B cell (primary cell): ENCODE measurements around the gene RLBP1. TPM values are rescaled to one million over a fixed set of nuclear protein-coding genes. Genes with fewer than 3 reads are reported as not detected.

Experiments
- ATAC-seq: fragments of 200-7000 bp; cut with Tn5 transposase; one replicate; pipeline ENCODE4 v1.10.0; 2021; ENCODE audit warnings: low read depth, mild to moderate bottlenecking, moderate number of reproducible peaks, moderate library complexity
- CTCF ChIA-PET: fragments of 350-600 bp; sonication (Branson Sonifier 250); formaldehyde crosslinking; loops from one replicate; lab custom pipeline; 2021; ENCODE audit warnings: antibody characterized with exemption, inconsistent platforms; lab: Charles Lee
- POLR2A ChIA-PET: fragments of 350-600 bp; sonication (Branson Sonifier 250); formaldehyde crosslinking; loops from one replicate; lab custom pipeline; 2021; ENCODE audit warnings: antibody characterized with exemption; lab: Charles Lee
- DNase-seq: peaks from one replicate; pipeline ENCODE4 v3.0.0; 2013
- H2AFZ ChIP-seq: 2 replicates; pipeline ENCODE4 v1.6.1; 2012; ENCODE audit warnings: mild to moderate bottlenecking, low read depth, low read length; ENCODE audit not compliant: insufficient read depth, poor library complexity, severe bottlenecking
- H3K27ac ChIP-seq, 2 donors: 1 replicate in 1 of 2; 2 replicates in 1 of 2; pipeline ENCODE4 v1.5.1; 2012 to 2013; ENCODE audit warnings: low read length in 2 of 2, mild to moderate bottlenecking in 2 of 2, moderate library complexity in 1 of 2
- H3K27me3 ChIP-seq, 4 experiments: fragments of 200-600 bp in 1 of 4; sonication (generic) in 1 of 4; replicated peaks in 1 of 4; 1 replicate in 2 of 4; 2 replicates in 2 of 4; pipeline versions ENCODE4 v1.6.1 to v1.7.0; 2013 to 2016; ENCODE audit warnings: low read length in 3 of 4, mild to moderate bottlenecking in 2 of 4, mixed read lengths in 1 of 4, moderate library complexity in 1 of 4; ENCODE audit not compliant: insufficient read depth in 4 of 4, control insufficient read depth in 3 of 4; ENCODE audit errors: control extremely low read depth in 1 of 4
- H3K36me3 ChIP-seq, 2 experiments: replicated peaks in 1 of 2; 1 replicate in 1 of 2; 2 replicates in 1 of 2; pipeline versions ENCODE4 v1.6.1 to v1.7.1; 2013; ENCODE audit warnings: low read length in 1 of 2; ENCODE audit not compliant: insufficient read depth in 2 of 2, control insufficient read depth in 1 of 2; ENCODE audit errors: control extremely low read depth in 1 of 2, extremely low read depth in 1 of 2
- H3K4me1 ChIP-seq, 2 donors: fragments of 200-600 bp in 1 of 2; sonication (generic) in 1 of 2; 1 replicate in 1 of 2; 2 replicates in 1 of 2; pipeline versions ENCODE4 v1.5.1 to v1.6.1; 2013 to 2017; ENCODE audit warnings: low read length in 2 of 2; ENCODE audit not compliant: control insufficient read depth in 2 of 2, insufficient read depth in 2 of 2
- H3K4me2 ChIP-seq: replicated peaks from 2 replicates; pipeline ENCODE3; 2012; ENCODE audit warnings: mild to moderate bottlenecking, low read depth, low read length; ENCODE audit not compliant: poor library complexity, severe bottlenecking
- H3K4me3 ChIP-seq, 5 experiments: fragments of 200-600 bp in 1 of 5; sonication (generic) in 1 of 5; 1 replicate in 3 of 5; 2 replicates in 2 of 5; pipeline versions ENCODE4 v1.5.1 to v1.7.0; 2011 to 2016; ENCODE audit warnings: low read length in 4 of 5, mild to moderate bottlenecking in 4 of 5, low read depth in 2 of 5, control low read depth in 1 of 5, moderate library complexity in 1 of 5; ENCODE audit not compliant: insufficient read depth in 1 of 5; ENCODE audit errors: control extremely low read depth in 1 of 5, extremely low read depth in 1 of 5
- H3K79me2 ChIP-seq: fragments of 200-600 bp; sonication (generic); one replicate; pipeline ENCODE4 v1.6.0; 2016; ENCODE audit warnings: low read length; ENCODE audit not compliant: control insufficient read depth, insufficient read depth
- H3K9ac ChIP-seq: fragments of 200-600 bp; sonication (generic); 2 replicates; pipeline ENCODE4 v1.6.1; 2017; ENCODE audit warnings: mild to moderate bottlenecking, low read length, moderate library complexity
- H3K9me3 ChIP-seq, 3 donors: one replicate each; pipeline versions ENCODE4 v1.6.1 to v1.7.1; 2013; ENCODE audit warnings: low read length in 2 of 3; ENCODE audit not compliant: control insufficient read depth in 2 of 3, insufficient read depth in 1 of 3; ENCODE audit errors: control extremely low read depth in 1 of 3
- H4K20me1 ChIP-seq: 2 replicates; pipeline ENCODE4 v1.6.0; 2012; ENCODE audit warnings: mild to moderate bottlenecking, low read length; ENCODE audit not compliant: insufficient read depth, control insufficient read depth, poor library complexity, severe bottlenecking
- H3K27ac Mint-ChIP-seq: one replicate; pipeline ENCODE4 v1.8.0; 2021; ENCODE audit warnings: mixed read lengths
- H3K27me3 Mint-ChIP-seq: one replicate; pipeline ENCODE4 v1.8.0; 2021; ENCODE audit warnings: mixed read lengths
- H3K4me1 Mint-ChIP-seq: one replicate; pipeline ENCODE4 v1.8.0; 2021; ENCODE audit warnings: mixed read lengths
- H3K4me3 Mint-ChIP-seq: one replicate; pipeline ENCODE4 v1.8.0; 2021; ENCODE audit warnings: mixed read lengths
- H3K9me3 Mint-ChIP-seq: one replicate; pipeline ENCODE4 v1.8.0; 2022; ENCODE audit warnings: mixed read lengths; ENCODE audit not compliant: insufficient read depth
- CTCF ChIP-seq: fragments of 200-600 bp; IDR thresholded peaks from one replicate; pipeline ENCODE4 v1.8.0; 2022; ENCODE audit warnings: antibody characterized with exemption, mild to moderate bottlenecking
- EZH2 ChIP-seq: IDR thresholded peaks from 2 replicates; pipeline ENCODE4 v1.6.1; 2012; ENCODE audit warnings: borderline replicate concordance, low read depth, mild to moderate bottlenecking, moderate library complexity, low read length; ENCODE audit not compliant: insufficient read depth, poor library complexity, severe bottlenecking
- WGBS: methylation state at CpG from one replicate; pipeline ENCODE4 v1.1.5; 2013; ENCODE audit warnings: missing lambda C conversion rate; ENCODE audit not compliant: insufficient coverage; 5-methylcytosine and 5-hydroxymethylcytosine counted together
- intact Hi-C: fragments of 100-400 bp; cut with micrococcal nuclease; formaldehyde crosslinking; loops from one replicate; pipeline ENCODE4 v1.10.0; 2022
- polyA plus RNA-seq: library from polyadenylated mRNA; depleted of rRNA; stranded (reverse); fragments of >200 nt; gene quantifications from 2 replicates; pipeline ENCODE4 v1.2.3, GENCODE V29; 2012
- total RNA-seq, 2 donors: library from RNA; stranded (reverse); fragments of 120-200 nt in 1 of 2; gene quantifications; 1 replicate in 1 of 2; 2 replicates in 1 of 2; pipeline versions ENCODE4 v1.2.3 to v1.2.4, GENCODE V29; 2013 to 2022

Gene RLBP1
- total and polyA plus RNA-seq, 2 donors (not counting 1 experiment from before 2014, with no cell fraction given), result not detected

GRCh38 chr15:89174476-89174875, 46.9 kb downstream of the RLBP1 start:
- Histone ChIP-seq H3K4me1 (no peaks in the 10 kb centered on the region), H3K9me3 (no peaks in the 10 kb centered on the region), H3K79me2 (no peaks in the 10 kb centered on the region), H3K4me3 (no peak overlapping the region), H3K4me2 (no peak overlapping the region), H3K27ac (no peak overlapping the region), H3K36me3 (peaks cover 2 to 31% of the 10 kb centered on the region in 2 experiments), H2AFZ (no peak overlapping the region), H3K9ac (no peak overlapping the region), H4K20me1 (no peaks in the 10 kb centered on the region), H3K27me3 (no peaks in the 10 kb centered on the region)
- H3K4me1 Mint-ChIP-seq, result no peaks in the 10 kb centered on the region
- WGBS, result no CpG with 5 or more reads among the region's 5 CpGs
- TF ChIP-seq EZH2, result no peak
- TF ChIP-seq CTCF, result no peak
- POLR2A ChIA-PET, result no interaction called here
- no peak overlapping the region for H3K4me3 Mint-ChIP-seq
- no peak overlapping the region for H3K27ac Mint-ChIP-seq
- H3K27me3 Mint-ChIP-seq, result no peaks in the 10 kb centered on the region
- DNase-seq, result no peak
- no peaks in the 10 kb centered on the region for H3K9me3 Mint-ChIP-seq
- intact Hi-C loops, result loop anchor here (10.0 kb wide), 1 partner anchor 550 kb away; the partner anchor contains the start of gene AEN
- ATAC-seq, result no peak
- CTCF ChIA-PET, result interaction anchor here (1.1 to 6.1 kb wide), 3 partner anchors 13 to 118 kb away, joined by 3 to 73 read pairs (median 4); no protein-coding TSS in a partner anchor

GRCh38 chr15:89172921-89173320, 48.5 kb downstream of the RLBP1 start:
- H3K9me3 Mint-ChIP-seq, result no peaks in the 10 kb centered on the region
- H3K27me3 Mint-ChIP-seq, result no peaks in the 10 kb centered on the region
- Histone ChIP-seq H3K4me3 (no peak overlapping the region), H3K9ac (no peak overlapping the region), H3K4me1 (no peaks in the 10 kb centered on the region), H3K79me2 (no peaks in the 10 kb centered on the region), H3K9me3 (no peaks in the 10 kb centered on the region), H4K20me1 (no peaks in the 10 kb centered on the region), H3K4me2 (no peak overlapping the region), H3K27me3 (no peaks in the 10 kb centered on the region), H3K27ac (no peak overlapping the region), H3K36me3 (peaks cover 0 to 26% of the 10 kb centered on the region in 2 experiments), H2AFZ (no peak overlapping the region)
- ATAC-seq (no peak), DNase-seq (no peak)
- ChIA-PET POLR2A (no interaction called here), CTCF (interaction anchor here (1.0 kb wide), 1 partner anchor 10 kb away, joined by 4 read pairs; no protein-coding TSS in a partner anchor)
- H3K27ac Mint-ChIP-seq, result no peak overlapping the region
- no peak for TF ChIP-seq CTCF
- TF ChIP-seq EZH2, result no peak
- H3K4me3 Mint-ChIP-seq, result no peak overlapping the region
- 100% methylated on average over 1 of the region's 2 CpGs for WGBS
- no peaks in the 10 kb centered on the region for H3K4me1 Mint-ChIP-seq
- intact Hi-C loops, result loop anchor here (10.0 kb wide), 1 partner anchor 548 kb away; the partner anchor contains the start of gene AEN
